ENCODE results near the gene DGKQ.
"Not testable (repeated sequence)": the region's sequence is repeated elsewhere in the genome, so short reads cannot be mapped to it uniquely, and the experiment has no call there.

- not testable (repeated sequence) for TF ChIP-seq POLR2A (IDR thresholded peaks at IDR 0.05; ENCODE audit: low read depth, low read length); TAF1 (IDR thresholded peaks at IDR 0.05; ENCODE audit: low read depth, low read length); POLR2AphosphoS5 (IDR thresholded peaks at IDR 0.05; ENCODE audit: low read depth, low read length); SPI1 (IDR thresholded peaks at IDR 0.05; ENCODE audit: low read depth, low read length); PAX5 (IDR thresholded peaks at IDR 0.05; ENCODE audit: insufficient read depth, low read length, severe bottlenecking); POU2F2 (IDR thresholded peaks at IDR 0.05; ENCODE audit: low read depth, low read length)
Measured at GRCh38 chr4:918591-918990, 54.8 kb downstream of the DGKQ start.
